Globus pallidus (tissue), 1 donor: ENCODE results near the gene KCNJ5.
"Not testable (repeated sequence)": the region's sequence is repeated elsewhere in the genome, so short reads cannot be mapped to it uniquely, and the experiment has no call there.

Experiments used
- DNase-seq: peaks from one replicate; pipeline ENCODE4 v3.0.0-alpha.2; 2015; ENCODE audit warnings: low spot score

The KCNJ5 gene

DNA sequence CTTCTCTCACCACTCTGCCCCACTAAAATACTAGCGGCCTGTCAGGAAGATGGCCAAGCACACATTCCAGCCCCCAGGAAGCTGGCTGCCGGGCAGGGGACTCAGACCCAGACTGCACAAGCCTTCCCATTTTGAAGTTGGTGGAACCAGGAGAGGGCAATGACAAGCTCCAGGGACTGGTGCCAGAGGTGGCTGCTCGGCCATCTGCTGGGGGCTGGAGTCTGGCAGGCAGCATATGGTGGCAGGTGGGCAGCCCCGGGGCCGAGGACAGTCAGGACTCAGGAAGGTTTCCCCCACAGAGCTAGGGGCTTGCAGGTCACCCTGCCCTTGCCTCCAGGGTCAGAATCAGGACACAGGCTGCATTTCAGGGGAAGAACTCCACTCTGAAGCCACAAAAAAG is 22.6 kb downstream of the KCNJ5 start:
- DNase-seq, result no peak

DNA sequence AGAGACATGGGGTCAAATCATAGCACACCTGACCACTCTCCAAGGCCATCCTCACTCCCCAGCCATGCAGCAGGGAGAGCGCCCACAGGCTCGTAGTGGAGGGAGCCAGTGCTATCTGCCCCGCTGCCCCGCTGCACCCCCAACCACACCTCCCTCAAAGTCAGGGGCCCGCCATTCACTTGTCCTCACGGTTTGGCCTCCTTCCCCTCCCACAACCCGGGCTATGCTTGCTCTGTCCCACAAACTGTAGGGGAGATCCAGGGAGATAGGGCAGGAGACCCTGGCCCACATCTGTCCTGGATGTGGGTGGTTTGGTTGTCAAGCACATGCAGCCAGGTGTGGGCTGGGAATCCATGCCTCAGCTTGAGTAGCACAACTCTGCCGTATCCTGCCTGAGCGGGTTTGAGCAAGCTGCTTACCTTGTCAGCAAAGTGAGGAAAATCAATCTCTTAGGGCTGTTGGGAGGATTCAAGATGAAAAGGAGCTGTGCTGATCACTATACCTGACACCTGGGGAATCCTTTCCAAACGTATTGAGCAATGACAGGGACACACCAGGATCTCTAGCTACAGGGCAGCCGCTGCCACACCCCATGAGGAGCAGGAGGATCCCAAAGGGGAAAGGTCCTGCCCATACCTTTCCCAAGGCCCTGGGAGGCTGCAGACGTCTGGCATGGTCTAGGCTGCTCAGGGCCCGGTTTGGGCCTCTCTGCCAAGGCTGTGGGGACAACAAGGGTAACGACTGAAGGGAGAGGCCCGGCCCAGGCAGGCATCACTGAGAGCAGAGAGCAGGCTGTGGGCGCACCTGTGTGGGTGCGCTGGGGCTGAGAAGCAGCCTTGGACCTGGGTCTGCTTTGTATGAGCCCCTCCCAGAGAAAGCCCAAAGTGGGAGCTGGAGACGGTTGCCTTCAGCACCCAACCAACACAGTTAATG is 23.3 kb downstream of the KCNJ5 start:
- DNase-seq, result no peak

DNA sequence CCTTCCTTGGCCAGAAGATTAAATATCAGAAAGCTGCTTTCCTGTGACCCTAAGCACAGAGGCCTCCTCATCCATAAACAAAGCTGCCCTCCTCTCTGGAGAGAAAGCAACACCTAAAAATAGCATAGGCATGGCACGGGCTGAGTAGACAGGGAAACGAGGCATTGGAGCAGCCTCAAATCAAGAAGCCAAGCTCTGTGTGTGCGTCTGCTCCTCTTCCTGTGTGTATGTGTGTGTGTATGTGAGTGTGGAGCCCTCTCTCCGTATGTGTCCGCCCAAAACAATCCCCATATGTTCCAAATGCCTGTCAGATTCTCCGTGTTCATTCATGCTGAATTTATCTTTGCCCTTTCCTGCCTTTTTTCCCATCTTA is 24.0 kb downstream of the KCNJ5 start:
- no peak for DNase-seq

DNA sequence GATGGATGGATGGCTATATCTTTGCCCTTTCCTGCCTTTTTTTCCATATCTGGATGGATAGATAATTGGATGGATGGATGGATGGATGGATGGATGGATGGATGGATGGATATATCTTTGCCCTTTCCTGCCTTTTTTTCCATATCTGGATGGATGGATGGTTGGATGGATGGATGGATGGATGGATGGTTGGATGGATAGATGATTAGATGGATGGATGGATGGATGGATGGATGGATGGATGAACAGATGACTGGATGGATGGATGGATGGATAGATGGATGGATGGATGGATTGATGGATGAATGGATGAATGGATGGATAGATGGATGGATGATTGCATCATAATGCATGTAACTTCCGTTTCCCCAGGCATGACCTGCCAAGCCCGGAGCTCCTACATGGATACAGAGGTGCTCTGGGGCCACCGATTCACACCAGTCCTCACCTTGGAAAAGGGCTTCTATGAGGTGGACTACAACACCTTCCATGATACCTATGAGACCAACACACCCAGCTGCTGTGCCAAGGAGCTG is 24.9 kb downstream of the KCNJ5 start:
- DNase-seq, result no peak

DNA sequence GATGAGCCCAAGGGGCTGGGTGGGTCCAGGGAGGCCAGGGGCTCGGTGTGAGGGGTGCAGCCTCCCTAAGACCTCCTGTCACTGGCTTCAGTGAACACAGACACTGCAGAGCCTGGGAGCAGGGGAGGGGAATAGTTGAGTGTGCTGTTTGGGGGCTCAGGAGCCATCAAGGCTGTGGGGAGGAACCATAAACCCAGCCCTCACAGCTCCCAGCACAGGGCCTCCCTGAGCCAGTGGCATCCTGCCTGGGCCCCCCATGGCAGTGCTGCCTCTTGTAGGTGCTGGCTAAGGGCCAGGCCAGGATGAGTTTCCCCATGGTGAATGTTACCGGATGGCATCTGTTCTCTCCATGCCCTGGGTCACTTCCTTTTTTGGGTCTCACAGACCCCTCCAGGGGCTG is 25.5 kb downstream of the KCNJ5 start:
- DNase-seq, result no peak

DNA sequence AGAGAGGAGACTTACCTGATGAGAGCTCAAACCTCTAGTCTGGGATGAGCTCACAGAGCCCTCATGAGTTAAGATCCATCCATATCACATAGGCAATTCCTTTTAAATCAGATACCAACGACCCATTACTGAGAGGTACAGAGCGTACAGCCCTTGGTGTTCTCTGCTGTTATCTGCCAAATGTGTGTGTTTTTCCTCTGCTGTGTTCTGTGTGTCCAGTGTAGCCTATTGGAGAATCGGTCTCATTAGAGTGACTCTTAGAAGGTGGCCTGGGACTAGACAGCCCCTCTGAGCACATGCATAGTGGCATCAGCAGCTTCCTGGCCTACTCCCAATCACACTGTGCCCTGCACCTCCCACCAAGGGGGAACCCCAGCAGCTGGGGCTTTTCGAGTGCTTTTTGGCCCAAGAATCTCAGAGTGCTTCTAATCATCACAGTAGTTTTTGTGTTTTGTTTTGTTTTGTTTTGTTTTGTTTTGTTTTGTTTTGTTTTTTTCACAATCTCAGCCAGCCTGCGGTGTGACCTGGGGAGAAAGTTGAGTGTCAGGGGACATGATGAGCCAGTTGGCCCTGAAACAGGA is 26.1 kb downstream of the KCNJ5 start:
- DNase-seq, result no peak

DNA sequence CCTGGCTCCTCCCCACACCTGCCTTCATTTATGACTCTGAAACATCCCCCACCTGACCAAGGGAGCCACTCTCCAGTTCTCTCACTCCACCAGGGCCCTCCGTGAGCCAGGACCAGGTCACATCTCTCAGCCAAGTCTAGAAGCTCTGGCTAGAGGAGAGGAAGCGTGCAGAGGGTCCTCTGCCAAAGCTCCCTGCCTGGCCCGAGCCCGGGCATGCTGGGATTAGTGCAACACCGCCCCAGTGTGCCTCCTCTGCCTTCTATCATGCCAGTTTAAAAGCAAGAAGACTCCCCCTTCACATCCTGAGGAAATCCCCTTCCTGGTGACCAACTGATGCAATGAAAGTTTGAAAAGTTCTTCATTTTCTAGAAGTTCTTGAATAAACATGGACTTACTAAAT is 28.1 kb downstream of the KCNJ5 start:
- no peak for DNase-seq

DNA sequence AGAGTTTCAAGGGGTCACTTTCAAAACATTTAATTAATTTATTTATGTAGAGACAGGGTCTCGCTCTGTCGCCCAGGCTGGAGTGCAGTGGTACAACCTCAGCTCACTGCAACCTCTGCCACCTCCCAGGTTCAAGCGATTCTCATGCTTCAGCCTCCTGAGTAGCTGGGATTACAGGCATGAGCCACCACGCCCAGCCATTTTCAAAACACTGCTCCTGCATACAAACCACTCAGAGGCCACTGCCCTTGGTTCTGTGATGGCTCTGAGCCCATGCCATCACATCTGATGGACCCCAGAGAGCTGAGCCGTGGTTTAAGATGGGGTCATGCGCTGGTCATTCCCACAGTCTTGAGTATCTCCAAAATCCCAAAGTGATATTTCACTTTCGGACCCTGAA is 28.5 kb downstream of the KCNJ5 start:
- DNase-seq, result not testable (repeated sequence)

DNA sequence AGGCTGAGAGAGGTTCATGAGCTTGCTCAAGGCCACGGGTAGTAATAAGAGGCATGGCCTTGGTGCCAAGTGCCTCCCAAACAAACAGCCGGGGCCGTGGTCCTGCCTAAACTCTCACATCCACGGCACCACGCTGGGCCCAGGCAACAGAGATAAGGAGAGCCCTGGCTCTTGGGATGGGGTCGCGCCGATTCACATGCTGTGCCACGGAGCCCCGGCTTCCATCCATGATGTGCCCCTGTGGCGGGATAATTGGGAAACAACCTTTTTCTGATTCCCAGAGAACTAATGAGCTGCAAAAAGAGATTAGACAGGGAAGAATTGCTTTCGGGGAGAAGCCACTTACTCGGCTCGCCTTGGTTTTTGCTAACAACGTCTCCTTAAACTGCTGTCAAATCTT is 29.5 kb downstream of the KCNJ5 start:
- no peak for DNase-seq

DNA sequence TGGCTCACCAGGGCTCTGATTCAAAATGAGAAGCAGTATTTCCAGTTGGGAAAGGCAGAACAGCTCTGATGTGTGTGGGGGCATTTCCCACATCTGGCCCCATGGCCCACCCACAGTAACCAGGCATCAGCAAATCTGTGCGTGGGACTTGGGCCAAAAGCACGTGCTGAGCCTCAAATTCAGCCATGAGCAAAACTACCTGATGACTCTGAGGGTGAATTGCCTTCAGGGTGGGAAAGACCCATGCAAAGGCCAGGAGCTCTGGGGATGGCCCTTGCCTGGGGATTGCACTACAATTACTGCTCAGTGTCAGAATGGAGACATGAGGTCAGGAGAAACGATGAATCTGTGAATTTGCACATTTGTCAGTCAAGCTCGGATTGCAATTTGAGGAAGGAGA is 30.6 kb downstream of the KCNJ5 start:
- no peak for DNase-seq

DNA sequence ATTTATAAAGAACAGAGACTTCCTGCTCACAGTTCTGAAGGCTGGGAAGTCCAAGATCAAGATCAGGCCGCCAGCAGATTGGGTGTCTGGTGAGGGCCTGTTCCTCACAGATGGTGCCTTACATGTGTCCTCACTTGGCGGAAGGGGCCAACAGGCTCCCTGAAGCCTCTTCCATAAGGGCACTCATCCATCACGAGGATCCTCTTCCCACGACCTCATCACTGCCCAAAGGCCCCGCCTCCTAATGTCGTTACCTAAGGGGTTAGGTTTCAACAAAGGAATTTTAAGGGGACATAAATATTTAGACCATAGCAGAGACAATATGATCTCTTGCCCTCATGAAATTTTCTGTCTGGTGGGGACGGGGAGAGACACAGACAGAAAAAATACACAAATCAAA is 32.9 kb downstream of the KCNJ5 start:
- DNase-seq, result no peak

DNA sequence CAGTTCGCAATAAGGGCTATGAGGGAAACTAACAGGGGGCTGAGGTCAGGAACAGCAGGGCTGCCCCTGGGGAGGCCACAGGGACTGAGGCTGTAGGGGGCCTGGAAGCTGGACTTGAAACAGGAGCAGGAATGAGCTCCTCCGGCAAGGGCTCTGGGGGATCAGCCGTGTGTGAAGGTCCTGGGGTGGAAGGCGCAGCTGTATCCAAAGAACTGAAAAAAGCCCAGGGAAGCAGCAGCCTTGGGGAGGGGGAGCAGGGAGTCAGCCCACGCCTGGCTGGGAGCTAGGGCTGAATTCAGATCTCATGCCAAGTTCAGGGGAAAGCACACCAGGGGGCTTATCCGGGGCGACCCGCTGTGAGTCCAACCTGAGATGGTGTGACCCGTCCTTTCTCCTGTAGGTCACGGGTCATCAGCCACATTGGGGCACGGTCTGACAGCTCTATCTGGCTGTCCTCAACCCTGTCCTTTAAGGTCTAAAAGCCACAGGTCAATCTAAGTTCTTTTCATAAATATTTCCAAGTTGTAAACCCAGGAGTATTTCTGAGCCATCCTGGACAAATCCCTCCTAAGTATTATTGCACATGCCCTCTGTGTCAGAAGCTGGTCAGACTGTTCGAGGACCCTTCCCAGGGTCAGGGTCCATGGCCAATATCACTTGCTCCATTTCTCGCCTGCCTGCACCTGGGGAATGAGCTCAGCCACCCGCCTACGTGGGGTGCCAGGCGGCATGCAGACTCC is 33.5 kb downstream of the KCNJ5 start:
- DNase-seq, result no peak

DNA sequence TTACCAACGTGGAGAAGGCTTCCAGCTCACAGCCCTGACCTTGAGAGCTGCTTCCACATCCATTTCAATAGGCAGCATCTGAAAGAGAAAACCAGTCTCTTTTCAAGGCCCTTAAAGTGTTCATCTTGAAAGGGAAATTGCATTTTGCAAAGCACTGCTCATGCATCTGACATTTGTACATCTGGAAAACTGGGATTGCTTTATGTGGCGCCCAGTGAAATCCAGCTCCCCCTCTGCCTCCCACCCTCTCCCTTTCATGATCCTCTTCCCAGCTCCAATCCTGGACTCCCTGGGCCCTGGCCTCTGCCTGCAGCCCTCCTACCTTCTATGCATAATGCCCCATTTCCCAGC is 34.1 kb downstream of the KCNJ5 start:
- no peak for DNase-seq

DNA sequence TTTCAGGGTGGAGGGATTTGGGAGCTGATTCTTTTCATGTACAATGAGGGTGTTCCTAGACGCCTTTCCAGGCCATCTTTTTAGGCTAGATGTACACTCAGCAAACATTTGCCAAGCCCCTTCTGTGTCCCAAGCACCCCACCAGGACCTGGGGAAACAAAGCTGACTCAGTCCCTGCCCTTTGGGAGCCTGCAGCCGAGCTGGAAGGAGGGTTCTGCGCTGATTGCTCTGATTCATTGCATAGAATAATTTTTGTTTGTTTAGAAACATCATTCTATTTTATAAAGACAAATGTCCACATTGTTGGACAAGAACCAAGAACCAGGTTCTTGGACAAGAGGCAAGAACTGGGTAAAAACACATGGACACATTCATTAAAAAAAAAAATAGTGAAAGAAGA is 34.8 kb downstream of the KCNJ5 start:
- no peak for DNase-seq

DNA sequence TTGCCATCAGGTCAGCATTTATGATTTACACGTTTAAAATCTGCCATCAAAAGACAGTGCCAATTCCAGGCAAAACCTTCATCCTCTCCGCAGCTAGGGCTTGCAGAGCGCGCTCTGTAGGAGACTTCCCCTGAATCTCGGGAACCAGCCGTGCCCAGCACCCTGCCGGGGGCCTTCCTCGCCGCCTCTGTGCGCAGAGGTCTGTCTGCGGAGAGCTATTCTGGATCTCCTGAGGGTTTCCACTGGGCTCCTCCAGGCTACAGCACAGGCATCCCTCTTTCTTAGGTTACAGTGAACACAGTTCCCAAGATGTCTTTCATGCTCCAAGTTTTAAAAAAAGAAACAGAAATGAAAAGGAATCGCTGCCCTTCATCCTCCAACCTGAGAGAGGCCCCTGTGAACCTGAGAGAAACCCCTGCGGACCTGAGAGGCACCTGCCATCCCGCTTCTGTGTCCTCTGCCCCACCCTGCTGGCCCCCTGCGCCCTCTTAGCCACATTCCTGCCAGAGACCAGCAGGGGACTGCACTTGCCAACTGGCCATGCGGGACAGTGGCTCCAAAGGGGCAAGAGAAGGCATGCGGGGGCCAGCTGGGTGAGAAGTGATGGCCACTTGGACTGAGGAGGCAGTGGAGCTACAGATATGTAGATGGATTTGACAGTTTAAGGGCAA is 35.4 kb downstream of the KCNJ5 start:
- no peak for DNase-seq

DNA sequence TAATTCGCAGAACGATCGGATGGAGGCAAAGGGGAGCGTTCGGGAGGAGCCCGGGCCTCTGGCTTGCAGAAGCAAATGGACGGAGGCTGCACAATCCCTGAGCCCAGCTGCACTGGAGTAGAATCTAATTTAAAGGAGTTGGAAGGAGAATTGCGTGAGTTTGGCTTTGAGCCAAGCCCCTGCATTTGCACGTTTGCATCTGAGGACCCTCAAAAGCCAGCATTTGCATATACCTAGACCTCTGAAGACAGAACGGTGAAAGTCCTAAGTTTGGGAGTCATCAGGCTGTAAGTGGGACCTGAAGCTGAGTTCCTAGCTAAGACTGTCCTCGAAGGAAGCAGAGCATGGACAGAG is 35.9 kb downstream of the KCNJ5 start:
- DNase-seq, result no peak

DNA sequence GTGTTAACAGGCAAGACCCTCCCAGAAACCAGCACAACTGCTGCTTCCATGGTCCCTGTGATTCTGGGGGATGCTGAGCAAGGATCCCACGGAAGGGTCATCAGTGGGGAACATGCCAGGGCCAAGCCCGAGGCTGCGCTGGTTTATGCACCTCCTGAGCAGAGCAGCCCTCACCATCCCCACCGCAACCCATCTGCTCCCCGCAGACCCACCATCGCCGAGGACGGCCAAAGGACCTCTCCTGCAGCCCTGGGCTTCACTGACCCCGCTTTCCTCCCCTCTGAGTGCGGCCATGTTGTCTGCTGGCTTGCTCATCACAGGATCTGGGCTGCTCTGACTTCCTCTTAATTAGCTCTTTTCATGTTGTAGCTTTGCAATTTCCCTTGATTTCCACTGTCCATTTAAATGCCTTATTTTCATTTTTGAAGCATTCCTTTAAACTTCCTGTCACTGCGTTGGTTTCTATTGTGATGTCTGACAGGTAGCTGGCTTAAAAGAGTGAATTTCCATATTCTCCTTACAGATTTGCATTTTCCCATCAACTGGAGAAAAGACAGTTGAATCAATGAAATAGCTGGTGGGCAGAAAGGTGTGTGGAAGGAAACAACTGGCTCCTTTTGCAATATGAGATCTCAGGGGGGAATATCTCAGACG is 36.7 kb downstream of the KCNJ5 start:
- no peak for DNase-seq

DNA sequence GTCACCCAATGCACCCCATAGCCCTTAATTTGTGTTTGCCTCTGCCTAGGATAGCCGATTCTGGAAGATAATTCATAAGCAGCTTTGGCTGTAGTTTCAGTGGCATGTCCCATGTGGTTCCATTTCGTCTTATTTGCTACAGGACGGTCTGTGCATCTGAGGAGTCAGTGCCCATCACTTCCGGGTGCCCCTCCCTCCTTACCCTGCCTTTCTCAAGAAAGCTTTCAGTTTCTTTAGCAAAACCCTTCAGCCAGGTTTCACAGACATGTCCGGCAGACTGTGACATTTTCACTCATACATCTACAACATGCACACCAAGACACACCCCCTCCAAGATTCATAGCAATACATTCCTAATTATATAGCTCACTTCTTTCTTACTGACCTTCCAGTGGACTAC is 37.2 kb downstream of the KCNJ5 start:
- no peak for DNase-seq

DNA sequence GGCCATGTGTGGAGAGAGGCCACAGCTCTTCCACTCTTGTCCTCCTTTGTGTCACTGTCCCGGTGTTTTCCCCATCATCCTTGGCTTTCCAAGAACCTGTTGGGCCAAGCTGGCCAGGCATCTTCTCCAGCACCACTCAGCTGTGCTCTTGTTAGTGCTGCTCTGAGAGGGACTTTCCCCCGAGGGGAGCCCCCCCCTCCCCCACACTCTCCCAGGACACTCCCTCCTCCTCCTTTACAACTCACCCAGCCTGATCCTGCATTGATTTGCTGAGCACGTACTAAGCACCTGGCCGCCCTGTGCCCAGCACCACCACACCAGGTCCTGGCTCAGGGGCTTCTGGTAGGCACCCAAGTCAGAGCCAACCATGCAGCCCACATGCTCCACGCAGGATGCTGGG is 38.3 kb downstream of the KCNJ5 start:
- no peak for DNase-seq

DNA sequence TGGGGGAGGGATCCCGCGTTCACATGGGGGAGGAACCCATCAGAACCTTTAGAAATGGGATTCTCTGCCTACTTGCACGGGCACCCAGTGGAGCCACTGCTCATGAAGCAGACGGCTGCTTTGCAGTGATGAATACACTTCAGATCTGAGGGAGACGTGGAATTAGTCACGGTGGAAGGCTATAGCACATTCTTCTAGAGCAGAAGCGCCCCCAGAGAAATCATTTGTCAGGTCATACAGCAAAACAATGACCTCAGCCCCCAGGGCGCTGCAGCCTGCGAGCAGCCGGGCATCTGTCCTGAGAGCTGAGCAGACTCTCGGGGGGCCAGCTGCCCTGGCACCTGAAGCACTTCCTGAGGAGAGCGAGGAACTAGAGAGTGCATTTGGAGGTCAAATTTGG is 38.8 kb downstream of the KCNJ5 start:
- no peak for DNase-seq

DNA sequence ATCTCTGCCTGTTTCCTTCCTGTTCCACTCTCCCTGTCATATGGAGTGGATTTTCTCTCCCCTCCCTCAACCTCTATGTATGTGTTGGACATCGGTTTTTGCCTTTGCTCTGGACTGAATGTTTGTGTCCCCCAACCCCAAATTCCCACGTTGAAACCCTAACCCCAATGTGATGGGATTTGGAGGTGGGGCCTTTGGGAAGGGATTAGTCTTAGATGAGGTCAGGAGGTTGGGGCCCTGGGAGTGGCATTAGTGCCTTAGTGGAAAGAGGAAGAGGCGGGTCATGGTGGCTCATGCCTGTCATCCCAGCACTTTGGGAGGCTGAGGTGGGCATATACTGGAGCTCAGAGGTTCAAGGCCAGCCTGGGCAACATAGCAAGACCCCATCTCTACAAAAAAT is 39.9 kb downstream of the KCNJ5 start:
- DNase-seq, result no peak

DNA sequence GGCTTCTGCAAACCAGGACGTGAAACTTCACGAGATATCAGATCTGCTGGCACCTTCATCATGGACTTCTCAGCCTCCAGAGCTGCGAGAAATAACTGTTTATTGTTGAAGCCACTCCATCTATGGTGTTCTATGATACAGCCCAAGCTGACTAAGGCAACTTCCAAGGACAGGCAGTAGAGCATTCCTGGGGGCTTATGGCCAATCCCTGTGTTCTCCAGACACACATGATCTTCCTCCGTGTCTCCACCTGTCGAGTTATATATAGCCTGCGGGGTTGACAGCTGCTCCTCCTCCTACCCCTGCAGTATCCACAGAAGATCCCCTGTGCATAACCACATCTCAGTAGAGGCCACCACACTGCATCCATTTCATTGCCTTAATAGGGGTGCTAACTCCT is 40.5 kb downstream of the KCNJ5 start:
- no peak for DNase-seq
